GM12872 (cell line): ENCODE results near the gene DOK5.

Source experiments
- TF ChIP-seq, protein P1 (sequence below): IDR thresholded peaks from 3 replicates; pipeline ENCODE4 v1.5.1; 2011; ENCODE audit warnings: low read depth, mild to moderate bottlenecking, low read length, moderate library complexity; ENCODE audit not compliant: insufficient read depth

Gene DOK5

DNA sequence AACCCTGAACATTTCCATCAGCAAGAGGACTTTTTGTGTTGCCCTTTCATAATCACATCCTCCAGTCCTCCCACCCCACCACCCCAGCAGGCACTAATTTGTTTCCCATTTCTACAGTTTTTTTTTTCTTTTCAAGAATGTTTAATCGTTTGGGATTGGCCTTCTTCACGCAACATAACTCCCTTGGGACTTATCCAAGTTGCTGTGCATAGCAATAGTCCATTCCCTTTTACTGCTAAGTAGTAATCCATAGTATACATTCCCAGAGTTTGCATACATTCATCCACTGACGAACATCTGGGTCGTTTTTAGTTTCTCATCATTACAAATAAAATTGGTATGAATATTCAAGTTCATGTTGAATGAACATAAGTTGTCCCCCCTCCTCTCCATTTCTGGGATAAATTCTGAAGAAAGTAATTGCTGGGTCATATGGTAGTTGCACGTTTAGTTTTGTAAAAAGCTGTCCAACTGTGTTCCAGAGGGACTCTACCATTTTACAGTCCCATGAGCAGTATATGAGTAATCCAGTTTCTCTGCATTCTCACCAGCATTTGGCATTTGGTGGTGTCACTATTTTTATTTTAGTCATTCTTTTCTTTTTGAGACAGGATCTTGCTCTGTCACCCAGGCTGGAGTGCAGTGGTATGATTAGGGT is 90.8 kb downstream of the DOK5 start:
- TF ChIP-seq, protein P1, sequence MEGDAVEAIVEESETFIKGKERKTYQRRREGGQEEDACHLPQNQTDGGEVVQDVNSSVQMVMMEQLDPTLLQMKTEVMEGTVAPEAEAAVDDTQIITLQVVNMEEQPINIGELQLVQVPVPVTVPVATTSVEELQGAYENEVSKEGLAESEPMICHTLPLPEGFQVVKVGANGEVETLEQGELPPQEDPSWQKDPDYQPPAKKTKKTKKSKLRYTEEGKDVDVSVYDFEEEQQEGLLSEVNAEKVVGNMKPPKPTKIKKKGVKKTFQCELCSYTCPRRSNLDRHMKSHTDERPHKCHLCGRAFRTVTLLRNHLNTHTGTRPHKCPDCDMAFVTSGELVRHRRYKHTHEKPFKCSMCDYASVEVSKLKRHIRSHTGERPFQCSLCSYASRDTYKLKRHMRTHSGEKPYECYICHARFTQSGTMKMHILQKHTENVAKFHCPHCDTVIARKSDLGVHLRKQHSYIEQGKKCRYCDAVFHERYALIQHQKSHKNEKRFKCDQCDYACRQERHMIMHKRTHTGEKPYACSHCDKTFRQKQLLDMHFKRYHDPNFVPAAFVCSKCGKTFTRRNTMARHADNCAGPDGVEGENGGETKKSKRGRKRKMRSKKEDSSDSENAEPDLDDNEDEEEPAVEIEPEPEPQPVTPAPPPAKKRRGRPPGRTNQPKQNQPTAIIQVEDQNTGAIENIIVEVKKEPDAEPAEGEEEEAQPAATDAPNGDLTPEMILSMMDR, result no peak

DNA sequence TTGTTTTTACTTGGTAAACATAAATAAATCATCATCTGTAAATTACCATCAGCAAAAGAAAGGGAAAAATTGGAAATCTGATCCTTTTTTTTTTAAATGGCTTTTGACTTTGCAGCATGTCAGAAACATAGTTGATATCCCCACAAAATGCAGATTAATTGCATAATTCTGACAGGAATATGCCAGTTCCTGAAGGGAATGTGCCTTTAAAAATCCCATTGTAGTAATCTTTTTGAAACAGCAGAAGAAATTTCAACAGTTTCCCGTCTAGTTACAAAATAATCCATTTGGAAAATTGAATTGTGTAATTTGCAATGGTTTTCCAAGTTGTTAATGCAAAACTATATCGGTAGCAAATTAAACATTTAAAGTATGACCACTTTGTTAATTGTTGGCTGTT is 95.2 kb downstream of the DOK5 start:
- TF ChIP-seq, protein P1, result no peak

DNA sequence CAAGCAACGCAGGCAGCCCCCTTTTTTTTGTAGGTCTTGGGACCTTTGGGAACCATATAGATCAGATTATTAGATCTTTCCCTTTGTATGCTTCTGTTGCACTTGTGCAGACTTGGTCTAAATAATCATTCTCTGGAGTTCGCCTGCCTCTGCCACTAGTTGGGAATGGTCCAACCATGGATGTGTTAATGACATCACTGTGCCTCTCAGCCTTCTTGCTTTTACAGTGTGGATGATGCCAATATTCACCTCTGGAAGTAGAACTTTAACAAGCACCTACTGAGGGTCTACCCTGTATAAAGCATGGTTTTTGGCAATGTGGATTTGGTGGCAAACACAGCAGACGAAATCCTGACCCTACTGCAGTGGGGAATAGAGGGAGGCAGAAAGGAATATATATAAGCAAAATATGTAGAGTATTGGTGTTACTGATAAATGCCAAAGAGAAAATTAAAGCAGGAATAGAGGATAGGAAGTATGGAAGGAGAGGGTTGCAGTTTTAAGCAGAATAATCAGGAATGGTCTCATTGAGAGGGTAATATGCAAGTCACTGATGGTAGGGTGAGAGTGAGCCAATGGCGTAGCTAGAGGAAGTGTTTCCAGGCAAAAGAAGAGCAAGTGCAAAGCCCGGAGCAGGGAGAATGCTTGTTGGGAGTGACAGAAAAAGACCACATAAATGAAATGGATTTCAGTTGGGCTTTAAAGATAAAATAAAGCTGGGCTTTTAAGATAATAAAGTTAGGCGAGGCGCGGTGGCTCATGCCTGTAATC is 97.5 kb downstream of the DOK5 start:
- TF ChIP-seq, protein P1, result no peak

DNA sequence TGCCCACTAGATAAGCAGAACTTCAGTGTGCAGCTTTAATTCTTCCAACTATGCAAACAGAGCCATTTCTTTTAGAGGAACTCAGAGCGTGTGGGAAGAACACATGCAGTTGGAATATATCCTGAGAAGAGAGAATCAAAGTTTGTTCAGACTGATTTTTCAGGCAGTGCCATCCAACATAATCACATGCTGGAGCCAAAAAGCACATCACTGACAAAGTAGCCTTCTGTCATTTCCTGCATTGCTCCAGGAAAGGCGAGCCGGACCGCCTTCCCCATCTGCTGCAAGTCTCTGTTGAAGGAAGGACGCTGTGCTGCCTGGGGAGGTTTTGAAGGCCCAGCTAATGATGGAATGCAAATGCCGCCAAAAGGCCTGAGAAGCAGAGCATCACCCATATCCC is 98.4 kb downstream of the DOK5 start:
- TF ChIP-seq, protein P1, result no peak

DNA sequence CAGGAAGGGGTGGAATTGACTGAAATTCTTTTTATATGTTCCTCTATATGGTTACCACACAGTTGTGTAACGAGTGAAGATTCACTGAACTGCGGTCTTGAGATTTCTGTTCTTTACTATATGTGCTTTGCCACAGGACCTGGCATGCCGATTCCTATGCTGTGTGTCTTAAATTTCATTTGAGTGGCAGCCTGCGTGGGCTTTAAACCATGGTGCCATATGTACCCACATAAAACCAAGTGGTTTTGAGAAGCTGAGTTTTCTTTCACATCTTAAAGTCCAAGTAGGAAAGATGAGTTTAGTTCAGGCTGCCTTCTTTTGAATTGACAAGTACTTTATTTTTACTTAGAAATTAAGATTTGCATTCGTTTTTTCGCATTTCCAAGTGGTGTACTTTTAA is 101.1 kb downstream of the DOK5 start:
- TF ChIP-seq, protein P1, result no peak

DNA sequence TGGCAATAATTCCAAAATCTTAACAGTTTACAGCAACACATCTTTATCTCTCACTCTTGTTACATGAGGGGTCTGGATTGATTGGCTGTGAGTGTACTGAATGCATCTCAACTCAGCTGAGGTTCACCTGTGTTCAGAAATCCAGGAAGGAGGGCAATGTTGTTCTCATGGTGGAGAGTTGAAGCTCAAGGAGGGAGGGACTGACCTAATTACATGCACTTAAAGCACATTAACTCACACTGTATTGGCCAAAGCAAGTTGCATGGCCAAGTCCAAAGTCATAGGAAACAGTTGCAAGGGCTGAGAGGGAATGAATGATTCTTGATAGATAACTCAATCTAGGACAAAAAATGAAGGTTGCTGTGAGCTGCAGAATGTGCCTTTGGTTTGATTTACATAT is 102.2 kb downstream of the DOK5 start:
- TF ChIP-seq, protein P1, result no peak

DNA sequence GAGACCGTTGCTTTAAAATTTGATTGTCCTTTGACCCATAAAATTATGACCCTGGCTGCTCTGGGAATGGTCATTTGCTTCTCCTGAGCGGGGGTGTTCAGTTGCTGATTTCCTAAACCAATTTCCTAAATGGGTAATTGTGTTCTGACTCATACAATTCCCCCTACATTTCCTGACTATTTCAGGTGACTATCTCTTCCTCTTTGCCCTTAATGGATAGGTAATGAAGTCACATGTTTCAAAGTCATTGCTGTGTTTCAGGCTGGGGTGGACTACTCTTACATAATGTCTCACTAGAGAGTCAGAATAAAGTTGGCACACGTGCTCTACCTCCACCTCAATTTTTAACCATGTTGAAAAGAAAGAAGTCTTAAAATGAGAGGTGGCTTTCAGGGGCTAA is 109.8 kb downstream of the DOK5 start:
- TF ChIP-seq, protein P1, result no peak
